NCI-H446 (cell line): ENCODE measurements around the gene APBB1IP.
"Not testable (repeated sequence)": the region's sequence is repeated elsewhere in the genome, so short reads cannot be mapped to it uniquely, and the experiment has no call there.

Source experiments
- DNase-seq, 2 experiments: peaks; one replicate each; lab custom pipeline; 2025; lab: John Stamatoyannopoulos, UW

The APBB1IP gene

GRCh38 chr10:26441491-26442214 is 3.5 kb downstream of the APBB1IP start:
- no peak for DNase-seq

GRCh38 chr10:26445411-26446031 is 7.4 kb downstream of the APBB1IP start:
- DNase-seq: no peak

GRCh38 chr10:26446258-26446657 is 8.1 kb downstream of the APBB1IP start:
- no peak for DNase-seq

DNA sequence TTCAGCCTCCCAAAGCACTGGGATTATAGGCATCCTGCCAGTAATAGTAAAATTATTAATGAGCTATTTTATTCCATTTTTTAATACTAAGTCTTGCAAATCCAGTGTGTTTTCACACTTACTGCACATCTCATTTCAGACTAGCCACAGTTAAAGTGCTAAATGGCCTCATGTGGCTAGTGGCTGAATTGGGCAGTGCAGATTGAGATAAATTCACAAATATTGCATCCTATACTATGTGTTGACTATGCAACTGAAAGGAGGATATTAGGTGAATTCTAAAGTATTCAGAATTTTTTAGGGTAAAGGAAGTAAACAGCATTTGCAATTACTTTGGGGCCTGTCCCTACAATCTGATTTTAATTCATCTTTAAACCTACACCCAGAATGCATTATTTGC is 10.2 kb downstream of the APBB1IP start:
- DNase-seq: no peak

DNA sequence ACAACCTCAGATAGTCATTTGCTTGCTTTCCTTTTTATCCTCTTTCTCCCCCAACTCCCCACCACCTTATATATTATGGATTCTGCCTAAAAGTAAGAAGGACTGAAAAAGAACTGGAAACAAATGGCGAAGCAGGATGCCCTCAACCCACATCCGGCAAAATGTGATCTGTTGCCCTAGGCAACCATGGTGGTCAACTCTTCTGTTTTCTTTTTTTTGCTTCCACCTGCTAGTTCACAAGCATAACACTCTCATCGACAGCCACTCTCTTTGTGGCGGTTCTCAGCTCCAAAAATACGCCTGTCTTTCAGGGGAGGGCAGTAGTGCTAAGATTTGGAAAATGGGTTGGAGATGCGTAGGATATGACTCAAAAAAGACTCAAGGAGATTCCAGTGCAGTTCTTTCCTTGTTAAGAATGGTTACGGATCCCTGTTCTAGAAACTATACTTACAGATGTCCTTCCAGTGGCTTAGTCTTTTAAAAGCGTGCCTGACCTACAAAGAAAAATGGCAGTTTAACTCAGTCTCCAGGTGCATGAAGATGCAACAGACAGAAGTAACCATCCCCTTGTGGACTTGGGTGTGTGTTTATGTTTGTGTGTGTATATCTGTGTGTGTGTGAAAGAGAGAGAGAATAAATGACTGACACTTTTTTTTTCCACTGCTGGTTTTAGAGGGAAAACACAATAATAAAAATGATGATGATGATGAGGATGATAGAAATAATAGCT is 10.7 kb downstream of the APBB1IP start:
- no peak for DNase-seq

DNA sequence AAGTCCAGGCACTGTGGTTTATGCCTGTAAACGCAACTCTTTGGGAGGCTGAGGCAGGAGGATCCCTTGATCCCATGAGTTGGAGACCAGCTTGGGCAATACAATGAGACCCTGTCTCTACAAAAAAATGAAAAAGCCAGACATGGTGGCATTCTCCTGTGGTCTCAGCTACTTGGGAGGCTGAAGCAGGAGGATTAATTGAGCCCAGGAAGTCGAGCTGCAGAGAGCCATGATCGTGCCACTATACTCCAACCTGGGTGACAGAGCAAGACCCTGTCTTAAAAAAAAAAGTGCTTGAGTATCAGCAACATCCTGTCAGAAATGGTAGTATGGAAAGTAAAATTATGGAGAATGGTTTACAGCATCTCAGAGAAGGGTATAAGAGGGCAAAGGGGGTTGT is 11.6 kb downstream of the APBB1IP start:
- DNase-seq: no peak

DNA sequence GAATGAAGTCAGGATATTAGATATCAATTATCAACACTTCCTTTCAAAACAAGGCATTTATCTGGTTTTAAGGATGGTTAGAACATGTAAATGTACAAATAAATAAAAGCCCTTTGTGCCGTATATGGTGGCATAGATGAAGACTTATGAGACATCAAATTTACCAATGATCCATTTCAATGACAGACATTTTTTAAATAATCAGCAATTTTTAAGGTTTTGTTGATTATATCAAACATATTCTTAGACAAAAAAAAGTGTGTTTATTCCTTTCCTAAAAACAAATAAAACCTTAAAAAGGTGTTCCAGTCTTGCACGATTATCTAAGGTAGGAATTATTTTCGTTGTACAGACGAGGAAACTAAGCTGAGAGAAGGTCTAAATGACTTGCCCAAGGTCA is 13.8 kb downstream of the APBB1IP start:
- DNase-seq: no peak

- DNase-seq: no peak
Observed at GRCh38 chr10:26453850-26454249, 15.7 kb downstream of the APBB1IP start.

- DNase-seq: no peak
Observed at GRCh38 chr10:26454891-26455290, 16.8 kb downstream of the APBB1IP start.

DNA sequence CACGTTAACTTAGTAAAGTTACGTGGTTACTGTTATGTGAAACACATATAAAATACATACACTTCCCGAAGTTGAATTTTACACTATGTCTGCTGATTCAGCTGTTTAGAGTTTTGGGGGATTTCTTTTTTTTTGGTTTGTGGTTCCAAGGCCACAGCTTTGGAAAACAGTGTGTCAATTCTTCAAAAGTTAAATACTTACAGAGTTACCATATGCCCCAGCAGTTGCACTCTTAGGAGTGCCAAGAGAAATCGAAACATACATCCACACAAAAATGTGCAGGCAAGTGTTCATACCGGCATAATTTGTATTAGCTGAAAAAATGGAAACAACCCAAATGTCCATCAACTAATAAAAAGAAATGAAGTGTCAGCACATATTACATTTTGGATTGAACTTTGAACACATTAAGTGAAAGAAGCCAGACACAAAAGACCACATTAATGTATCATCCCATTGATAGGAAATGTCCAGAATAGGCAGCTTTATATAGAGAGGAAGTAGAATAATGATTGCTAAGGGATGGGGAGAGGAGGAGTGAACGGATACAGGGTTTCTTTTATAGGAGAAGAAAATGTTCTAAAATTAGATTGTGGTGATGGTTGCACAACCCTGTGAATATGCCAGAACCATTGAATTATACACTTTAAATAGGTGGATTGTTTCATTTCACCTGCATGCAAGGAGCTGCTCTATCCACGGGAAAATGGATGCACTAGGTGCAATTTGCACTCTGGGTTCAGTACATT is 17.6 kb downstream of the APBB1IP start:
- no peak for DNase-seq

- no peak for DNase-seq
Observed at GRCh38 chr10:26457088-26457487, 18.9 kb downstream of the APBB1IP start.

GRCh38 chr10:26460736-26461135 is 22.6 kb downstream of the APBB1IP start:
- DNase-seq: no peak

DNA sequence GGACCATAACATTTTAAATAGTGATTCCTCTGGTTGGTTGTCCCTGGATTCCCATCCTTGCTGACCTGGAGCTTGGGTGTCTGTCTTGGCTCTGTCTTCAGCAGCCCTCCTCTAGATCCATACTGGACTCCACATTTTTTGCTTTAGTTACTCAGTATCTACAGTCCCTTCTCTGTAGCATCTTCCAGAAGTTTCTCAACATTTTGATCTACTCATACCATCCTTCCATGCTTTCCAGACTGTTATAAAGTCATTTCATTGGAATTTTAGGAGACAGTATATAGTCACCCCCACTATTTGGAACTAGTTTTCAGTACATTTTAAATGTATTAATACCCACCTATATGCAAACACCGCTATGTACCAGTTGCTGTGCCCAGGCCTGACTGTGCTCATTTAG is 25.8 kb downstream of the APBB1IP start:
- DNase-seq: no peak

- no peak for DNase-seq
Observed at GRCh38 chr10:26464632-26465280, 26.6 kb downstream of the APBB1IP start.

DNA sequence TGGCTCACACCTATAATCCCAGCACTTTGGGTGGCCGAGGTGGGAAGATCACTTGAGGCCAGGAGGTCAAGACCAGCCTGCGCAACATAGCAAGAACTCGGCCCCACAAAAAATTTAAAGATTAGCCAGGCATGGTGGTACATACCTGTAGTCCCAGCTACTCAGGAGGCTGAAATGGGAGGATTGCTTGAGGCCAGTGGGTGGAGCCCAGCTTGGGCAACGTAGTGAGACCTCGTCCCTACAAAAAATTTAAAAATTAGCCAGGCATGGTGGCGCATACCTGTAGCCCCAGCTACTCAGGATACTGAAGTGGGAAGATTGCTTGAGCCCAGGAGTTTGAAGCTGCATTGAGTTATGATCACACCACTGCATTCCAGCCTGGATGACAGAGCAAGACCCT is 28.4 kb downstream of the APBB1IP start:
- not testable (repeated sequence) for DNase-seq

DNA sequence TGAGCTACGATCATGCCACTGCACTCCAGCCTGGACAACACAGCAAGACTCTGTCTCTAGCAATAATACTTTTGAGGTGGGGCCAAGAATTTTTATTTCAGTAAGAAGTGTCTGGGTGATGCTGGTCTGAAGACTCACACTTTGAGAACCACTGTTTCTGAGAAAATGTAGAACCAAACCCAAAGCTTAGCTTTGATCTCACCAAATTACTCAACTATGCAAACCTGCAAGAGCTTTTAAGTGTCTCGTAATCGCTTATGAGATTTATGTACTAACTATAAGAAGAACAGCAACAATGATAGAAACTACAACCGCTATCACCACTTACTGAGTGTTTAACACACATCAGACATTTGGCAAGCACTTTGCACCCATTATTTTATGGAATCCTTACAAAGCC is 29.5 kb downstream of the APBB1IP start:
- no peak for DNase-seq

GRCh38 chr10:26468291-26468690 is 30.1 kb downstream of the APBB1IP start:
- no peak for DNase-seq

DNA sequence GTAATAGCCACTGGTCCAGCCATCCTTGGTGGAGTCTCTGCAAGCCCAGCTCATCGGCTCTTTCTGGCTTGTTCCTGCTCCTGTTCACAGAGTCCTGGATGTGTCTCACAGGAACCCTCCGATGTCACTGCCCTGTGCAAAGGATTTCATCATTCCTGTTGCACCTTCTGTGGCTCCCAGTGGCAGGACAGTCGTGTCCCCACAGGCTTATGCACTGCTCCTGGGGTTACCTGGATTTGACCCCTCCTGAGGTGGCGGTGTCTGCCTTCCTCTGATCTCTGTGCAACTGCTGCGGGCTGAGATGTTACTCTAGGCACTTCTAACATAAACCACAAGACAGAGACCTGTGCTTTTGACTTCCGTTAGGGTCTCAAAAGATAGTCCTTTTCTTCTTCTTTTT is 30.6 kb downstream of the APBB1IP start:
- no peak for DNase-seq

DNA sequence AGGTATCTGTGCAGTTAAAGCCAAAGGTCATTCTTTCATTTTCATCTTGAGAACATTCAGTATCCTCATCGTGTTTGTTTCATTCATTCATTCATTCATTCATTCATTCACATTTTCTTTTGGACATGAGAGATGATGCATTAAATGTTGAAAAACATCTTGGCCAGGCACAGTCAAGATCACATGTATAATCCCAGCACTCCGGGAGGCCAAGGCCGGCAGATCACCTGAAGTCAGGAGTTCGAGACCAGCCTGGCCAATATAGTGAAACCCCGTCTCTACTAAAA is 34.3 kb downstream of the APBB1IP start:
- DNase-seq: no peak

DNA sequence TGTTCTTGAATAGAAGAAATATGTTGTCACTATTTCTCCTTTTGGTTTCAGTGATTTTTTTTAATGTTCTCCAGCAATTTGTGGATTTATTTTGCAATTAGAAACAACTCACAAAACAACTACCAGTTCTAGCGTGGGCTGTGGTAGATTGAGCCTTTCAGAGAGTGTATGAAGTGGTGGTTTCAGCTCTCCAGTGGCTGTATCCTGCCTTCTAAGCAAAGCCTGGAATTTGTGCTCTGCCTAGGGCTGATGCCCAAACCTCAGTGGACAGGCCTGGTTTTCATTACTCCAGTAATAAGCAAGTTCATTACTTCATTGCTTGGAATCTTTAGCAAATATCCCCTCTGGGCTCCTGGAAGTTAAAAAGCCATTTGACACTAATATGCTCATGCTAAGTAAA is 35.9 kb downstream of the APBB1IP start:
- no peak for DNase-seq

- not testable (repeated sequence) for DNase-seq
Observed at GRCh38 chr10:26474845-26475244, 36.7 kb downstream of the APBB1IP start.

GRCh38 chr10:26475386-26475785 is 37.2 kb downstream of the APBB1IP start:
- no peak for DNase-seq
